ENCODE results near the gene TMEM176A. TPM values are rescaled to one million over a fixed set of nuclear protein-coding genes. Genes with fewer than 3 reads are reported as not detected.

TMEM176A gene
- total and polyA plus RNA-seq, 2 donors from 2014 or later: 288 to 513 TPM

GRCh38 chr7:150852371-150852905 is 51.9 kb downstream of the TMEM176A start, which contains the start of gene AOC1:
TSS of gene AOC1 (plus strand) at chr7:150852517. CDS start at chr7:150856471, 3,954 bp downstream.
- no peaks in the 10 kb centered on the region for H3K27me3 ChIP-seq (ENCODE audit: control insufficient read depth, insufficient read depth, low read length)
- H3K36me3 ChIP-seq (ENCODE audit: control insufficient read depth in 2 of 3, insufficient read depth in 3 of 3, low read length in 3 of 3): no peaks in the 10 kb centered on the region
- H3K27ac ChIP-seq (ENCODE audit: low read depth in 2 of 2, low read length in 2 of 2): peak within 1 kb of the TSS; percentile 25 to 67
- H3K4me3 ChIP-seq (ENCODE audit: low read length in 3 of 3): peak within 1 kb of the TSS; percentile 32 to 78 (median 70)
- H3K9ac ChIP-seq (ENCODE audit: low read length in 3 of 3): peak within 1 kb of the TSS in 1 of 3 donors; percentile 70
- H3K9me3 ChIP-seq (ENCODE audit: control insufficient read depth in 2 of 3, insufficient read depth in 1 of 3, low read length in 3 of 3): no peaks in the 10 kb centered on the region
- FAIRE-seq: no peak
- H3K4me1 ChIP-seq (ENCODE audit: control insufficient read depth in 2 of 3, insufficient read depth in 2 of 3, low read depth in 1 of 3, low read length in 3 of 3): peaks cover 0 to 10% (median 0%) of the 10 kb centered on the region in 3 donors
- no peak for TF ChIP-seq CTCF (IDR thresholded peaks at IDR 0.05; ENCODE audit: borderline replicate concordance, extremely low read depth, insufficient read depth)
- peak in 2 of 5 donors; percentile 35 to 87 for DNase-seq
- intact Hi-C loops (cut with DNase I): no loop called here

- Histone ChIP-seq H3K4me1 (ENCODE audit: control insufficient read depth in 2 of 3, insufficient read depth in 2 of 3, low read depth in 1 of 3, low read length in 3 of 3) (peaks cover 0 to 10% (median 0%) of the 10 kb centered on the region in 3 donors), H3K27me3 (ENCODE audit: control insufficient read depth, insufficient read depth, low read length) (no peaks in the 10 kb centered on the region), H3K36me3 (ENCODE audit: control insufficient read depth in 2 of 3, insufficient read depth in 3 of 3, low read length in 3 of 3) (no peaks in the 10 kb centered on the region), H3K4me3 (ENCODE audit: low read length in 3 of 3) (peak overlapping the region in 1 of 3 donors; percentile 46), H3K9ac (ENCODE audit: low read length in 3 of 3) (no peak overlapping the region), H3K27ac (ENCODE audit: low read depth in 2 of 2, low read length in 2 of 2) (no peak overlapping the region), H3K9me3 (ENCODE audit: control insufficient read depth in 2 of 3, insufficient read depth in 1 of 3, low read length in 3 of 3) (no peaks in the 10 kb centered on the region)
- intact Hi-C loops (cut with DNase I): no loop called here
- DNase-seq (peak in 2 of 5 donors; percentile 10 to 22), FAIRE-seq (no peak)
- no peak for TF ChIP-seq CTCF (IDR thresholded peaks at IDR 0.05; ENCODE audit: borderline replicate concordance, extremely low read depth, insufficient read depth)
These were observed 53.8 kb downstream of the TMEM176A start for GRCh38 chr7:150854066-150855000.

Other genes starting within 250 kb of the TMEM176A start
- 61.4 TPM for gene GIMAP4, start 233.4 kb upstream of the TMEM176A start, total RNA-seq
- 28.9 TPM for gene GIMAP4, start 233.4 kb upstream of the TMEM176A start, polyA plus RNA-seq (ENCODE audit: insufficient read depth, low read depth, low replicate concordance)
- gene GIMAP6, start 168.4 kb upstream of the TMEM176A start, total RNA-seq: 48.7 TPM
- 14.3 TPM for gene GIMAP6, start 168.4 kb upstream of the TMEM176A start, polyA plus RNA-seq (ENCODE audit: insufficient read depth, low read depth, low replicate concordance)
- gene GIMAP2, start 115.1 kb upstream of the TMEM176A start, total RNA-seq: 19.5 TPM
- 6.7 TPM for gene GIMAP2, start 115.1 kb upstream of the TMEM176A start, polyA plus RNA-seq (ENCODE audit: insufficient read depth, low read depth, low replicate concordance)
- gene GIMAP1, start 84.2 kb upstream of the TMEM176A start, total RNA-seq: 10.2 TPM
- 6.4 TPM for gene GIMAP1, start 84.2 kb upstream of the TMEM176A start, polyA plus RNA-seq (ENCODE audit: insufficient read depth, low read depth, low replicate concordance)
- gene GIMAP5, start 63.4 kb upstream of the TMEM176A start, total RNA-seq: 30.0 TPM
- gene GIMAP5, start 63.4 kb upstream of the TMEM176A start, polyA plus RNA-seq (ENCODE audit: insufficient read depth, low read depth, low replicate concordance): 21.2 TPM
- gene TMEM176B, start 405 bp upstream of the TMEM176A start, total RNA-seq: 345 TPM
- 542 TPM for gene TMEM176B, start 405 bp upstream of the TMEM176A start, polyA plus RNA-seq (ENCODE audit: insufficient read depth, low read depth, low replicate concordance)
- 170 TPM for gene AOC1, start 51.7 kb downstream of the TMEM176A start, total RNA-seq
- 99.1 TPM for gene AOC1, start 51.7 kb downstream of the TMEM176A start, polyA plus RNA-seq (ENCODE audit: insufficient read depth, low read depth, low replicate concordance)
- gene KCNH2, start 177.6 kb downstream of the TMEM176A start, total RNA-seq: 1.3 TPM
- gene KCNH2, start 177.6 kb downstream of the TMEM176A start, polyA plus RNA-seq (ENCODE audit: insufficient read depth, low read depth, low replicate concordance): 1.5 TPM
- 51.7 TPM for gene NOS3, start 190.2 kb downstream of the TMEM176A start, total RNA-seq
- gene NOS3, start 190.2 kb downstream of the TMEM176A start, polyA plus RNA-seq (ENCODE audit: insufficient read depth, low read depth, low replicate concordance): 9.3 TPM
- 0.19 TPM for gene ATG9B, start 223.7 kb downstream of the TMEM176A start, total RNA-seq
- 0.19 TPM for gene ATG9B, start 223.7 kb downstream of the TMEM176A start, polyA plus RNA-seq (ENCODE audit: insufficient read depth, low read depth, low replicate concordance)
- gene ABCB8, start 227.7 kb downstream of the TMEM176A start, total RNA-seq: 36.0 TPM
- 34.3 TPM for gene ABCB8, start 227.7 kb downstream of the TMEM176A start, polyA plus RNA-seq (ENCODE audit: insufficient read depth, low read depth, low replicate concordance)
- gene ASIC3, start 247.8 kb downstream of the TMEM176A start, total RNA-seq: 1.9 TPM
- gene ASIC3, start 247.8 kb downstream of the TMEM176A start, polyA plus RNA-seq (ENCODE audit: insufficient read depth, low read depth, low replicate concordance): 3.1 TPM

All from kidney (tissue), 14 donors.